ENCODE measurements around the gene ZNF367.

The ZNF367 gene
- 11.8 to 12.4 reads per million in 2 donors for total RNA-seq

DNA sequence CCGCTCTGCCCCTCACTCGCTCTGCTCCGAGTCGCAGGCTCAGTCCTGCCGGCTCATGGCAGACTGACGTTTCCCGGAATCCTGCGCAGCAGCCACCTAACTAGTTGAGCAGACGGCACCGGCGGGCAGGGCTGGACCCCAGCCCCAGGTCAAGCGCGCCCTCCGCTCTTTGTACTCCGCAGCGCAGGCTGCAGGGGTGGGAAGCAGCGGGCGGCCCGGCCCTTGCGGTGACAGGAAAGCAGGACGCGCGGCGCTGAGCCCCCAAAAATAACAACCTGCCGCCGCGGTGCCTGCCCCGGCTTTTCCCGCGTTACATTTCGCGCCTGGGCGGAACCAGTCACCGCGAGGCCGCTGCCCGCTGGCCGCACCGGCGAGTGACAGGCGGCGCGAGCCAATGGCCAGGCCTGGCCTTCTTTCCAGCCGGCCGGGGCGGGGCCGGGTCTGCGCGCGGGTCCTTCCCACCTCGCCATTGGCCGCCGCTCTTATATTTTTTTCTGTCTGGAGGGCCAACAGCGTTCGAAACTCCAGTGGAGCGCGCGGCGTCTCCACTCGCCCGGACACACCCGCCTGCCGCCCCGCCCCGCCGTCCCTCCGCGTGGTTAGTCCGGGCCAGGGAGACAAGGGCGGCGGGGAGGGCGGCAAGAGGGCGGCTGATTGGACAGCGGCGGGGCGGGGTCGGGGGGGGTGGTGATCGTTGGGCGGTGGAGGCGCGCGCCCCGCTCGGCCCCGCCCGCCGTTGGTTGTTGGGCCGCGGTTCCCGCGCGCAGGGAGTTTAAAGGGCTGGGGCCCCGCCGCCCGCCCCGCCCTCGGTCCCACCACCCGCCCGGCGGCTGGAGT is at the start of gene ZNF367:
Gene ZNF367 (minus strand): TSS at position 288 of the 837 bp plus-strand sequence. CDS start 338 bp downstream, outside the sequence.
- peak; percentile 86 to 99 (median 88) for DNase-seq

- no peak for DNase-seq
Observed at GRCh38 chr9:96467784-96468183, 49.6 kb upstream of the ZNF367 start.

DNA sequence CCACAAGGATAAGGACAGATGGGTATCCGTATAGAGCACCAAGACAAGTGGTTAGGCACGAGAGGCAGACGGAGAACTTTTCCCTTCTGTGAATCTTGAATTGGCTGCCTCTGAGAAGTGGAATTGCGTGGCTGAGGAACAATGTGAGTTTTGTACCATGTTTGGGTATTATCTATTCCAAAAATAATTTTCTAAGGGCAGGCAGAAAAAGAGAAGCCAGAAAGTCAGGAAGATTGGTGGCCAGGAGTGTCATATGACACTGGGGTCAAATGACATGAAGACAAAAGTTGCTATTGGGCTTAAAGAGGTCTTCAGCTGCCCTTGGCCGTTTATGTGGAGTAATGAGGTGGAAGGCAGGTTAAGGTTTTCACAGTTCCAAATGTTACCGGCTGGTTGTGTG is 46.3 kb upstream of the ZNF367 start:
- no peak for DNase-seq

DNA sequence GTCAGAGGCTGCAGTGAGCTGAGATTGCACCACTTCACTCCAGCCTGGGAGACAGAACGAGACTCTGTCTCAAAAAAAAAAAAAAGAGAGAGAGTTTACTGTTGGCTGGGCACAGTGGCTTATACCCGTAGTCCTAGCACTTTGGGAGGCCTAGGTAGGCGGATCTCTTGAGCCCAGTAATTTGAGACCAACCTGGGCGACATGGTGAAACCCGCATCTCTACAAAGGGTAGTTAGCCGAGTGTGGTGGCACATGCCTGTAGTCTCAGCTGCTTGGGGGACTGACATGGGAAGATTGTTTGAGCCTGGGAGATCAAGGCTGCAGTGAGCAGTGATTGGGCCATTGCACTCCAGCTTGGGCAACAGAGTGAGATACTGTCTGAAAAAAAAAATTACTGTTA is 44.4 kb upstream of the ZNF367 start:
- no peak for DNase-seq

GRCh38 chr9:96461336-96461735 is 43.2 kb upstream of the ZNF367 start:
- no peak for DNase-seq

DNA sequence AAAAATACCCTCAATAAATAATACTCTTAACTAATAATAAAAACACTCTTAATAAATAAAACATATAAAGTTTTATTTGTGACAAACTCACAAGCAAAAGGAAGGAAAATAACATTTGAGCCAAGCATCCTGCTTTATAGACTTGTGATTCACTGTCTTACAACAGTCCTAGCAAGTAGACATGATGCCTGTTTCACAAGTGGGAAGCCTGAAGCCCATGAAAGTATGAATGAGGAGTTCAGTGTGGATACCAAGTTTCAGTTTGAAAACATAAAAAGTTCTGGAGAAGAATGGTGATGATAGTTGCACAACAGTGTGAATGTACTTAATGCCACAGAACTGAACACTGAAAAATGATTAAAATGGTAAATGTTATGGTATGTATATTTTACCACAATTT is 42.7 kb upstream of the ZNF367 start:
- DNase-seq: no peak

DNA sequence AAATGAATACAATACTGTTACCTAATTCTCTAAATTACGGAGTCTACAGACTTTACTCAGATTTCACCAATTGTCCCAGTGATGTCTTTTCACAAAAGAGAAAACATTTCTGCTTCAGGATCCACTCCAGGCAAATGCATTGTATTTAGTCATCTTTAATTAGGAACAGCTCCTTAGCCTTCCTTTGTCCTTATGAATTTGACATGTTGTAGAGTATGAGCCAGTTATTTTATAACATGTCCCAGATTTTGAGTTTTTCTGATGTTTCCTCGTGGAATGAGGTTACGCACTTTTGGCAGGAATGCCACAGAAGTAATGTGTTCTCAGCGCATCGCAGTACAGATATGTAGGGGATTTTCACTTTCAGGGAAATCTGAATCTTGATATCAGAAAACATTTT is 42.3 kb upstream of the ZNF367 start:
- DNase-seq: no peak

- no peak for DNase-seq
Observed at GRCh38 chr9:96459268-96460007, 41.3 kb upstream of the ZNF367 start.

DNA sequence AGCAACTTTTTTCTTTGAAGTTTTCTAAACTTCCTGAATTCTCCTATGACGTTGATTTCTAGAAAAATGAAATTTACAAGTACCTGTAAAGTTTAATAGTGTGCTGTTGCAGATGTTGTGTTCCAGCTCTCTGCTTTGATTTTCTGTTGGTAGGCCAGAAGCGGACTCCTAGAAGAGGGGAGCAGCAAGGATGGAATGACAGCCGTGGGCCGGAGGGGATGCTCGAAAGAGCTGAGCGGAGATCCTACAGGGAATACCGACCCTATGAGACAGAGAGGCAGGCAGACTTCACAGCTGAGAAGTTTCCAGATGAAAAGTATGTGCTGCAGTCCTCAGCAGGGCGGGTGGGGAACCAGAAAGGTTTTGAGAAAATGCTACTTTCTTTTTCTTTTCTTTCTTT is 40.1 kb upstream of the ZNF367 start:
- no peak for DNase-seq

DNA sequence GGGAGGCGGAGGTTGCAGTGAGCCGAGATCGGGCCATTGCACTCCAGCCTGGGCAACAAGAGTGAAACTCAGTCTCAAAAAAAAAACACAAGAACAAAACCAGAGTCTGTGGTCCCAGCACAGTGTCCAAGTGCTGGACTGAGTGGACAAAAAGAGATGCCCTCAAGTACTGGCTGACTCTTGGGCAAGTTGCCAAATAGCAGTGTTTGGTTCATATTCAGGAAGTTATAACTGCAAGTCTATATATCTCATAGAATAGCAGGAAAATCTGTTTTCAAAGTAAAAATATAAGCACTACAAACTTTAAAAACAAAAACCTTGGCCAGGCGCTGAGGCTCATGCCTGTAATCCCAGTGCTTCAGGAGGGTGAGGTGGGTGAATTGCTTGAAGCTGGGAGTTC is 39.1 kb upstream of the ZNF367 start:
- DNase-seq: no peak

GRCh38 chr9:96453625-96454024 is 35.5 kb upstream of the ZNF367 start:
- peak in 1 of 5 experiments; percentile 32 for DNase-seq

GRCh38 chr9:96450613-96451528 is 32.7 kb upstream of the ZNF367 start:
- peak in 4 of 5 experiments; percentile 2 to 43 (median 24) for DNase-seq

DNA sequence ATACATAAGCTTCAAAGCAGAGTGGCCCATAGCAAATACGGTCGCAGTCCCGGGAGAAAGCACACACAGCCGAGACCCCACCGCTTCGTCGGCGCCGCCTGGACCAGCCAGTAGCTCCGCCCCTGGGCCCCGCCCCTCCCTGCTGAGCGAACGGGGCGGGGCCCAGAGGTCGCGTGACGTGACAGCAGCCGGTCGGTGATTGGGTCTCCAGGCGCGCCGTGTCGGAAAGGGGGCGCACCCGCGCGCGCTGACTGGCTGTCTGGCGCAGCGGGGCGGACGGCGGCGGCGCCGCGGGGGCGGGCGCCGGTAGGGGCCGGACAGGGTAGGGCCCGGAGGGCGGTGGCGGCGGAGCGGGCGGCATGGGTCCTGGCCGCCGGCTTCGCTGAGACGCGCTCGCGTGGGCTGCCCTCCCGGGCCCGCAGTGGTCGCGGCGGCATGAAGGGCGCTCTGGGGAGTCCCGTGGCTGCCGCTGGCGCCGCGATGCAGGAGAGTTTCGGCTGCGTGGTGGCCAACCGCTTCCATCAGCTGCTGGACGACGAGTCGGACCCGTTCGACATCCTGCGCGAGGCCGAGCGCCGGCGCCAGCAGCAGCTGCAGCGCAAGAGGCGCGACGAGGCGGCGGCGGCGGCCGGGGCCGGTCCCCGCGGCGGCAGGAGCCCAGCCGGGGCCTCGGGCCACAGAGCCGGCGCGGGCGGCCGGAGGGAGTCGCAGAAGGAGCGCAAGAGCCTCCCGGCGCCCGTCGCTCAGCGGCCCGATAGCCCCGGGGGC is 31.9 kb upstream of the ZNF367 start, which contains the start of gene HABP4:
Gene HABP4 (plus strand): TSS at position 325 of the 768 bp plus-strand sequence. CDS start 111 bp downstream, at position 436.
- DNase-seq: peak; percentile 89 to 97 (median 94)

DNA sequence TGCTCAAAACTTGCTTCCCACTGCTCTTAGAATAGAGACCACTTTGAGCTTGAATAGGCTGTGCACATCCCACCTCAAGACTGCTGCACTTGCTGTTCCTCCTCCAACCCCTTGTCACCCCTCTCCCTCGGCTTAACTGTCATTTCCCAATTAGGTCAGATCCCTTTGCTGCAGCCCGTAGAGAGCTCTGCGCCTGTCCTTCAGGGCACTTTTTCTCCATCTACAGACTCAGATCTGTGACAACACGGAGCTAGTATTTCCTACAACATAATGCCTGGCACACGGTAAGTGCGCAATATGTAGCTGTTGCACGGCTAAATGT is 31.3 kb upstream of the ZNF367 start:
- DNase-seq: no peak

DNA sequence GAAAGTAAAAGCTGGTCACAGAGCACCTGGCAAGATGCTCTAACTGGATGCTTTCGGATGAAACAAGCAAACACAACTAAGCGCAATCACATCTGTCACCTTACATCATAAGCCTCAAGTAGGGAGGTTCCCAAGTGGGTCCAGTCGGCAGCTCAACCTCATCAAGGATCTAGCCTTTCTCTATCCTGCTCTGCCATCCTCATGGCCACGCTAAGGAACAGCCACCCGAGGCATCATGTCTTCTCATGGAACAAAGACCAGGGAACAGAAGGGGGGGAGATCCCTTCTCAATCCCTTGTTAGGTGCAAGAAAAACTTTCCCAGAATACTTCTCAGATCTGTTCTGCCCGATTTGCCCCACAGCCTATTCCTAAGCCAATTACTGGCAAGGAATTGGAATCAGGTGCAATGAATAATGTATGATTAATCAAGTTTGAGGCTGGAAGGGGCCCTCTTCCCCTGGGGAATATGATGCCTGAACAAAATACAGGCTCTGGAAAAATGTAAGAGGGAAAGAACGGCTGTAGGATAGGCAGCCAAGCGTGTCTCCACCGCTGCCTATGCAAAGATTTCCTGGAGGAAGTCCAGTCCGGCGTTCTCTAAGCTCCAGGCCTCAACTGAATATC is 30.5 kb upstream of the ZNF367 start:
- no peak for DNase-seq

DNA sequence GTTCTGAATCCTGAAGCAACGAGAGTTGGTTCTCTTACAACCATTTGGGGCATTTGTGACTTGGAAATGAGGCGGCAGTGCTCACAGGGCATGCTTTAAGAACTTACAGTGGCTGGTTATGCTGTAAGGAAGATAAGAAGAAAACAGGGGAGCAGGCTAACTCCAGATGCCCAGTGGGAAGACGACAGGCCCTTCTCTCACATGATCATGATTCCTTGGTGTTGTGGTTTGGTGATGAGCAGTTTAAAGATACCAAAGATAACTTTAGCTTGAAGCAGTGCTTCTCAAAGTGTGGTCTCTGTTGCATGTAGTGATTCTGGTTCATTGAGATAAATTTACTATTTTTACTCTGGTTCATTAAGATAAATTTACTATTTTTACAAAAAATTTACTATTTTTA is 29.2 kb upstream of the ZNF367 start:
- DNase-seq: no peak

DNA sequence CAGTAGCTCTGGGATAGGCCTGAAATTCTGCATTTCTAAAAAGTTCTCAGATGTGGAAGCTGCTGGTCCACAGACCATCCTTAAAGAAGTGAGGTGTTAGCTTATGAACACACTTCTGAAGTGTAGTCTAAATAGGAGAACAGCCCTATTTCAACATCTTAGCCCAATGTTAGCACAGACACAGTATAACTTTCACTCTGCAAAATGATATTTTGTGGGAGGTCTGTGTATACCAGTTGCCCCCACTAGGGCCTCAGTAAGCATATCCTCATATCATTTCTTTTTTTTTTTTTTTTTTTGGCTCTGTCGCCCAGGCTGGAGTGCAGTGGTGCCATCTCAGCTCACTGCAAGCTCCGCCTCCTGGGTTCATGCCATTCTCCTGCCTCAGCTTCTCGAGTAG is 24.3 kb upstream of the ZNF367 start:
- DNase-seq: peak in 1 of 5 experiments; percentile 13

DNA sequence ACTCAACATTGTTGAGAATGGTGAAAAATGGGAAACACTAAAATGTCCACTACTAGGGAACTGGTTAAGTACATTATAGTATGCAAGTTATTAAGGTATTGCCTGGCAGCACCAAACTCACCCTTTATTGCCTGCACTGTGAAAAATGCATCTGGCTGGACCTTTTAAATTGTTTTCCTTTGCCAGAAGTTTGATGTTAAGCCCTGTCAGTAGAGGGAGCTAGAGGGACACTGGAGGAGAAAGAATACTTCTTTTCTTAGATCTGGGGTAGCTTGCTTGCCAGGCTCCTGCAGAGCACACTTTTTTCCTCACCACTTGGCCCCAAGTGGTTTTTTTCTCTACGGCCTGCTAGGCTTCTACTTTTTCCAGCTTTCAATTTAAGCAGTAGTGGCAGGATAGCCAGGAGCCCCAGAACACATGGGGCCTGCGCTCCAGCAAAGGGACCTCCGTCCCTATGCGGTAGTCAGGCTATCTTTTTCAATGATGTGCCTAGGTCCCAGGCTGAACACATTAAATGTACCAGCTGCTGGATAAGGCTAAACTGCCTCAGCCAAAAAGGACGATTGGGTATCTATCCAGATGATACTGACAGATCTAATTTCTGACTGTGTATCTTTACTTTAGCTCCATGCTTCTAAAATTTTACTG is 23.8 kb upstream of the ZNF367 start:
- DNase-seq: peak in 1 of 5 experiments; percentile 64

DNA sequence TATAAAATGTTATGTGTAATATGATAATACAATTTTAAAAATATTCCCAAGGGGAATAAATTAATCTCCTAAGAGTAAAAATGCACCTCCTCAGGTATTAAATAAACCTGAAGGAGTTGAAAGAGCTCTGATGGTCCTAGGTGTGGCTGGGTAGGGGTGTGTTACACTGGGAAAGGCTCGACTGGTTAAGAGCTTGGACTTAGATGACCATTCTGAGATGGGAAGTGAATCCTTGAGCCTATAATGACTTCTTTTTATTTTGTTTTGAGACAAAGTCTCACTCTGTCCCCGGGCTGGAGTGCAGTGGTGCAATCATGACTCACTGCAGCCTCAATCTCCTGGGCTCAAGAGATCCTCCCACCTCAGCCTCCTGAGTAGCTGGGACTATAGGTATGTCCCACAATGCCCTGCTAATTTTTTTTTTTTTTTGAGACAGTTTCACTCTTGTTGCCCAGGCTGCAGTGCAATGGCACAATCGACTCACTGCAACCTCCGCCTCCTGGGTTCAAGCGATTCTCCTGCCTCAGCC is 22.6 kb upstream of the ZNF367 start:
- DNase-seq: no peak

DNA sequence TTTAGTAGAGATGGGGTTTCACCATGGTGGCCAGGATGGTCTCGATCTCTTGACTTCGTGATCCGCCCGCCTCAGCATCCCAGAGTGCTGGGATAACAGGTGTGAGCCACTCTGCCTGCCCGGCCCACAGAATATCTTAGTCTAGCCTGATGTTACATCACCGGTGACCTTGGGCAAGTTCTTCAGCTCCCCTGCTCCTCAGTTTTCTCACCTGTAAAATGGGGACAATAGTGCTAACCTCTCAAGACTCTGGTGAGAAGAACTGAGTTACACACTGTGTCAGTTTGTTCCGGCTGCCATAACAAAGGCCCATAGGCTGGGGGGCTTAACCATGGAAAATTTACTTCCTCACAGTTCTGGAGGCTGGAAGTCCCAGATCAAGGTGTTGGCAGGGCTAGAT is 19.3 kb upstream of the ZNF367 start:
- no peak for DNase-seq
